ENCODE results near the gene TSG101. TPM values are rescaled to one million over a fixed set of nuclear protein-coding genes. Genes with fewer than 3 reads are reported as not detected.

The TSG101 gene
- total and polyA plus RNA-seq, 10 of the 15 experiments (the other 5 are each of a cell fraction or from before 2014, with no cell fraction given): 22.3 to 147 (median 84.9) TPM

- ChIA-PET RAD21 (ENCODE audit: unreplicated experiment) (interaction anchor here (1.9 kb wide), 1 partner anchor 281 kb away, joined by 8 read pairs; no protein-coding TSS in a partner anchor), POLR2A (interaction anchor here (0.6 to 1.4 kb wide), 5 partner anchors 40 to 592 kb away, joined by 3 to 4 read pairs (median 4); partner anchors contain the start of genes GTF2H1 and HPS5), SMC1A (ENCODE audit: uncharacterized antibody, unreplicated experiment) (interaction anchor here (0.6 to 1.8 kb wide), 4 partner anchors 15 to 279 kb away, joined by 3 to 6 read pairs (median 3); no protein-coding TSS in a partner anchor), CTCF (interaction anchor here (1.0 to 5.6 kb wide), 6 partner anchors 9 to 409 kb away, joined by 3 to 30 read pairs (median 6); no protein-coding TSS in a partner anchor)
- no peaks in the 10 kb centered on the region for H3K4me1 ChIP-seq (ENCODE audit: control insufficient read depth, insufficient read depth, low read length)
- no peak overlapping the region for H2AFZ ChIP-seq (ENCODE audit: control insufficient read depth, low read depth, low read length)
- WGBS (ENCODE audit: insufficient coverage, insufficient replicate concordance, low lambda C conversion rate, missing lambda C conversion rate): 55% methylated on average over 1 of the region's 1 CpG
- no peak for DNase-seq (ENCODE audit: low read depth, low spot score)
- no peak for FAIRE-seq
- no peak overlapping the region for H3K9ac ChIP-seq (ENCODE audit: control insufficient read depth, insufficient read depth, low read length)
- TF ChIP-seq CREM (IDR thresholded peaks at IDR 0.05; ENCODE audit: low read depth) (no peak), TBL1XR1 (IDR thresholded peaks at IDR 0.05; ENCODE audit: low read depth, low read length) (no peak), IKZF2 (IDR thresholded peaks at IDR 0.05) (no peak), SMC3 (IDR thresholded peaks at IDR 0.05; ENCODE audit: borderline replicate concordance, low read length) (no peak), GATAD2B (conservative IDR thresholded peaks at IDR 0.05; ENCODE audit: low read depth) (no peak), PKNOX1 (IDR thresholded peaks at IDR 0.05) (no peak), ZBED1 (IDR thresholded peaks at IDR 0.05; ENCODE audit: borderline replicate concordance) (no peak), ZNF217 (IDR thresholded peaks at IDR 0.05) (no peak), TAF1 (IDR thresholded peaks at IDR 0.05; ENCODE audit: borderline replicate concordance, low read depth, low read length) (no peak), BHLHE40 (IDR thresholded peaks at IDR 0.05; ENCODE audit: borderline replicate concordance in 1 of 2, low read depth in 2 of 2, low read length in 1 of 2) (no peak), POLR2AphosphoS5 (IDR thresholded peaks at IDR 0.05; ENCODE audit: low read length) (no peak), CTCF (IDR thresholded peaks at IDR 0.05 in 2 of 3, conservative IDR thresholded peaks at IDR 0.05 in 1 of 3; ENCODE audit: control insufficient read depth in 2 of 3, extremely low read depth in 1 of 3, insufficient read depth in 1 of 3, low read depth in 3 of 3, low read length in 3 of 3) (no peak), SREBF2 (IDR thresholded peaks at IDR 0.05; ENCODE audit: low read length) (no peak), DPF2 (IDR thresholded peaks at IDR 0.05) (no peak)
- TF ChIP-seq, protein P1, sequence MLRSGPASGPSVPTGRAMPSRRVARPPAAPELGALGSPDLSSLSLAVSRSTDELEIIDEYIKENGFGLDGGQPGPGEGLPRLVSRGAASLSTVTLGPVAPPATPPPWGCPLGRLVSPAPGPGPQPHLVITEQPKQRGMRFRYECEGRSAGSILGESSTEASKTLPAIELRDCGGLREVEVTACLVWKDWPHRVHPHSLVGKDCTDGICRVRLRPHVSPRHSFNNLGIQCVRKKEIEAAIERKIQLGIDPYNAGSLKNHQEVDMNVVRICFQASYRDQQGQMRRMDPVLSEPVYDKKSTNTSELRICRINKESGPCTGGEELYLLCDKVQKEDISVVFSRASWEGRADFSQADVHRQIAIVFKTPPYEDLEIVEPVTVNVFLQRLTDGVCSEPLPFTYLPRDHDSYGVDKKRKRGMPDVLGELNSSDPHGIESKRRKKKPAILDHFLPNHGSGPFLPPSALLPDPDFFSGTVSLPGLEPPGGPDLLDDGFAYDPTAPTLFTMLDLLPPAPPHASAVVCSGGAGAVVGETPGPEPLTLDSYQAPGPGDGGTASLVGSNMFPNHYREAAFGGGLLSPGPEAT (IDR thresholded peaks at IDR 0.05; ENCODE audit: low read depth): no peak
- TF ChIP-seq, protein P2, sequence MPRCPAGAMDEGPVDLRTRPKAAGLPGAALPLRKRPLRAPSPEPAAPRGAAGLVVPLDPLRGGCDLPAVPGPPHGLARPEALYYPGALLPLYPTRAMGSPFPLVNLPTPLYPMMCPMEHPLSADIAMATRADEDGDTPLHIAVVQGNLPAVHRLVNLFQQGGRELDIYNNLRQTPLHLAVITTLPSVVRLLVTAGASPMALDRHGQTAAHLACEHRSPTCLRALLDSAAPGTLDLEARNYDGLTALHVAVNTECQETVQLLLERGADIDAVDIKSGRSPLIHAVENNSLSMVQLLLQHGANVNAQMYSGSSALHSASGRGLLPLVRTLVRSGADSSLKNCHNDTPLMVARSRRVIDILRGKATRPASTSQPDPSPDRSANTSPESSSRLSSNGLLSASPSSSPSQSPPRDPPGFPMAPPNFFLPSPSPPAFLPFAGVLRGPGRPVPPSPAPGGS (IDR thresholded peaks at IDR 0.05; ENCODE audit: borderline replicate concordance, insufficient read depth, low read depth, low read length, poor library complexity, severe bottlenecking): no peak
- TF ChIP-seq, protein P3, sequence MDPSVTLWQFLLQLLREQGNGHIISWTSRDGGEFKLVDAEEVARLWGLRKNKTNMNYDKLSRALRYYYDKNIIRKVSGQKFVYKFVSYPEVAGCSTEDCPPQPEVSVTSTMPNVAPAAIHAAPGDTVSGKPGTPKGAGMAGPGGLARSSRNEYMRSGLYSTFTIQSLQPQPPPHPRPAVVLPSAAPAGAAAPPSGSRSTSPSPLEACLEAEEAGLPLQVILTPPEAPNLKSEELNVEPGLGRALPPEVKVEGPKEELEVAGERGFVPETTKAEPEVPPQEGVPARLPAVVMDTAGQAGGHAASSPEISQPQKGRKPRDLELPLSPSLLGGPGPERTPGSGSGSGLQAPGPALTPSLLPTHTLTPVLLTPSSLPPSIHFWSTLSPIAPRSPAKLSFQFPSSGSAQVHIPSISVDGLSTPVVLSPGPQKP (IDR thresholded peaks at IDR 0.05; ENCODE audit: low read depth, low read length): no peak
- peaks cover 47% of the 10 kb centered on the region for H3K79me2 ChIP-seq (ENCODE audit: control insufficient read depth, insufficient read depth, low read length)
- H3K27me3 ChIP-seq (replicated peaks in 1 of 2; ENCODE audit: control insufficient read depth in 2 of 2, insufficient read depth in 2 of 2, low read length in 1 of 2): no peaks in the 10 kb centered on the region
- ATAC-seq: no peak
- H3K4me3 ChIP-seq: no peak overlapping the region
- H3K36me3 ChIP-seq (ENCODE audit: control insufficient read depth in 2 of 2, insufficient read depth in 2 of 2, low read length in 1 of 2): peaks cover 0 to 3% of the 10 kb centered on the region in 2 experiments; a peak in 1 of 4 replicates
- in situ Hi-C loops (cut with MboI) (no loop called here), intact Hi-C loops (cut with micrococcal nuclease; ENCODE audit: unreplicated experiment) (loop anchor here (10.0 kb wide), 2 partner anchors 129 to 279 kb away; partner anchors contain the start of genes LDHA and SAA2)
- H4K20me1 ChIP-seq (ENCODE audit: control insufficient read depth, insufficient read depth): no peaks in the 10 kb centered on the region
- H3K27ac ChIP-seq (ENCODE audit: control insufficient read depth, insufficient read depth): no peak overlapping the region
- TSS peak; percentile 43 for BruUV-seq (replicated peaks)
- no peaks in the 10 kb centered on the region for H3K9me3 ChIP-seq (replicated peaks; ENCODE audit: control insufficient read depth, insufficient read depth, low read length)
- no peak overlapping the region for H3K4me2 ChIP-seq (ENCODE audit: control insufficient read depth, insufficient read depth)
These were observed 2.5 kb downstream of the TSG101 start for GRCh38 chr11:18524248-18524647.

Measured in GM12878 (cell line).